BLaER1 treated with 17β-estradiol and CSF1 and Interleukin-3, amounts not matched to agents 10 nM and 100 nM (cell line): ENCODE data around the gene TENM3.

ENCODE experiments used
- H3K27ac ChIP-seq, 11 experiments: shearing (Covaris generic); formaldehyde crosslinking; 2 replicates each; pipeline ENCODE4 v1.8.1; 2022
- H3K27me3 ChIP-seq, 11 experiments: shearing (Covaris generic); formaldehyde crosslinking; 2 replicates each; pipeline ENCODE4 v1.8.1; 2022
- H3K36me3 ChIP-seq, 11 experiments: shearing (Covaris generic); formaldehyde crosslinking; 2 replicates each; pipeline ENCODE4 v1.8.1; 2022
- H3K4me1 ChIP-seq, 10 experiments: shearing (Covaris generic); formaldehyde crosslinking; 2 replicates each; pipeline ENCODE4 v1.8.1; 2022
- H3K4me2 ChIP-seq, 11 experiments: shearing (Covaris generic); formaldehyde crosslinking; 2 replicates each; pipeline ENCODE4 v1.8.1; 2022
- H3K4me3 ChIP-seq, 10 experiments: shearing (Covaris generic); formaldehyde crosslinking; 2 replicates each; pipeline ENCODE4 v1.8.1; 2022
- H3K9ac ChIP-seq, 11 experiments: shearing (Covaris generic); formaldehyde crosslinking; 2 replicates each; pipeline ENCODE4 v1.8.1; 2022
- H3K9me3 ChIP-seq, 11 experiments: shearing (Covaris generic); formaldehyde crosslinking; replicated peaks in 1 of 11; 2 replicates each; pipeline ENCODE4 v1.8.1; 2022
- H4K20me1 ChIP-seq, 11 experiments: shearing (Covaris generic); formaldehyde crosslinking; 2 replicates each; pipeline ENCODE4 v1.8.1; 2022
- Cebpa-rat ChIP-seq, 11 experiments: shearing (Covaris generic); IDR thresholded peaks; 2 replicates each; pipeline ENCODE4 v1.8.1; 2022

The TENM3 gene

DNA sequence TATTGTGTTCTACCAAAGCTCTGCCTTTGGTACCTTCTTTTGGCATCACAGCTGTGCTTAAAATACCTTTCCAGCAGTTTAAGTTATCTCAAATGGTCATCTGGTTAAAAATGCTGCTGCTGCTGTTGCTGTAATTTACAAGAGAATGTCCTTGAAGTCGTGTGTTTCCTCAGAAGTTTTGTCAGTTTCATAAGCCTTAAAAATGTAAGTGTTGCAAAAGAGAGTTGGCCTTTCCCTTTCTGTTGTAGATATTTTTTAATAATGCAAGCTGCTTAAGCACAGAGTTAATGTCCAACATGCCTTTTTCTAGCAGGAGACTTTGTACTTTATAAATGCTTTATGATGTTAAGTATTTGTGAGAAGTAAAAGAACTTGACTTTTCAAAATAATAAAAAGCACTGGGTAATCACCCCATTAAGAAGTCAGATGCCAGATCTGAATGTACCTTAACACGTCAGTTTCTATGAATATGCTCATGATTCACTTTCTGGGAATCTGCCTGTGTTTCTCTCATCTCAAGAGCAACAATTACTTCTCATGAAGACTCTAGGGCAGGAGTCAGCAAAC lies 35.3 kb upstream of the TENM3 start:
- Histone ChIP-seq H3K4me3 (no peak overlapping the region), H3K9me3 (peaks cover 0 to 8% (median 0%) of the 10 kb centered on the region in 11 experiments; a peak in 6 of 22 replicates), H3K27me3 (no peaks in the 10 kb centered on the region), H3K4me2 (no peak overlapping the region), H4K20me1 (peaks cover 0 to 25% (median 0%) of the 10 kb centered on the region in 11 experiments; a peak in 4 of 22 replicates), H3K27ac (no peak overlapping the region), H3K4me1 (0 out of 20 replicates have a peak, but pooled peaks cover 0 to 4% (median 0%) of the 10 kb centered on the region in 10 experiments), H3K9ac (no peak overlapping the region), H3K36me3 (peaks cover 0 to 2% (median 0%) of the 10 kb centered on the region in 11 experiments; a peak in 1 of 22 replicates)
- TF ChIP-seq Cebpa-rat (IDR thresholded peaks at IDR 0.05): no peak

DNA sequence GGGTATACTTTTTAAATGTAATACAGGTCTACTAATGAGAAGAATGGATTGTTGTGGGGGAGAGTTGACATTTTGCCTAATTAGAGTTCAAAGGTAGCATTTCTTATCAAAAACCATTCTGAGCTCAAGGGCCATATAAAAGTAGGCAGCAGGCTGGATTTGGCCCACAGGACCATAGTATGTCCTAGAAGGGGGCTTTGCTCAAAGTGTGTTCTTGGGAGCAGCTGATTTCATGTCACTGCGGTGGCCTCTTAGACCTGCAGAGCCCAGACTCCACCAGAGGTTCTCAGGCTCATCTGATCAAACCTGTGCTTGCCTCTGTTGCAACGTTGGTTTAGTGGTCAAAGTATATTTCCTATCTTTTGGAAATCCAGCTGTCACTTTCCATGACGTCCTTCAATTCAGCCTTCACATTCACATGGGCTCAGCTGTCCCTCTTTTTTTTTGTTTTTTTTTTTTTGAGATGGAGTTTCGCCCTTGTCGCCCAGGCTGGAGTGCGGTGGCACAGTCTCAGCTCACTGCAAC lies 34.6 kb upstream of the TENM3 start:
- peaks cover 0 to 2% (median 0%) of the 10 kb centered on the region in 11 experiments; a peak in 1 of 22 replicates for H3K36me3 ChIP-seq
- no peak for TF ChIP-seq Cebpa-rat (IDR thresholded peaks at IDR 0.05)
- H3K27me3 ChIP-seq: no peaks in the 10 kb centered on the region
- no peak overlapping the region for H3K9ac ChIP-seq
- peaks cover 0 to 25% (median 0%) of the 10 kb centered on the region in 11 experiments; a peak in 4 of 22 replicates for H4K20me1 ChIP-seq
- peaks cover 0 to 3% (median 0%) of the 10 kb centered on the region in 11 experiments; a peak in 6 of 22 replicates for H3K9me3 ChIP-seq
- no peak overlapping the region for H3K4me3 ChIP-seq
- H3K4me2 ChIP-seq: no peak overlapping the region
- H3K4me1 ChIP-seq: 0 out of 20 replicates have a peak, but pooled peaks cover 0 to 4% (median 0%) of the 10 kb centered on the region in 10 experiments
- no peak overlapping the region for H3K27ac ChIP-seq

DNA sequence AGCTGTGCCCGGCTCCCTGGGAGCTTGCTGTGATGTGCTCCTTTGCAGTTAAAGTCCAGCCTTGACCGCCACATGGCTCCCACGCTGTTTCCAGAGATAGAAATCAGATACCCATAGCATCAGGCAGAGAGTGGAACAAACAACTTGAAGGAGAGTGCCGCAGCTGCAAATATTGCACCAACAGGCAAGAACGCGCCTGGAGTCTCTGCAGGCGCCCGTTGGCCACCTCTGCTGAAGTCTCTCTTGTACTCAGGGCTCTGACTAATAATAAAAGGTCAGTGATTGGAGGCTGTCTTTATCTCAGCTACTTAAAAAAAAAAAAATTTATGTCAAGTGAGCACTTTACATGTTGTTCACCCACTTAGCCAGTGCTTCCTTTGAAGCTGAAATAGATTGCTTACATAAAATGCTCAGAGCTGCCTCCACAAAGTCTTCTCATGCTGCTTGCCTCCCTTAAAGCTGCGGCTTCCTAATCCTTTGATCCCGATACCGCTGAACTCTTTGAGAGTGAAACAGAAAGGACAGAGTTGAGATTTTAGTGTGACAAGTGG lies 30.9 kb upstream of the TENM3 start:
- Histone ChIP-seq H3K27me3 (no peaks in the 10 kb centered on the region), H3K9ac (no peak overlapping the region), H3K36me3 (peaks cover 0 to 2% (median 0%) of the 10 kb centered on the region in 11 experiments; a peak in 1 of 22 replicates), H3K9me3 (no peaks in the 10 kb centered on the region), H3K4me2 (no peak overlapping the region), H3K4me1 (no peaks in the 10 kb centered on the region), H3K27ac (no peak overlapping the region), H3K4me3 (no peak overlapping the region), H4K20me1 (peaks cover 0 to 24% (median 0%) of the 10 kb centered on the region in 11 experiments; a peak in 3 of 22 replicates)
- TF ChIP-seq Cebpa-rat (IDR thresholded peaks at IDR 0.05): no peak

DNA sequence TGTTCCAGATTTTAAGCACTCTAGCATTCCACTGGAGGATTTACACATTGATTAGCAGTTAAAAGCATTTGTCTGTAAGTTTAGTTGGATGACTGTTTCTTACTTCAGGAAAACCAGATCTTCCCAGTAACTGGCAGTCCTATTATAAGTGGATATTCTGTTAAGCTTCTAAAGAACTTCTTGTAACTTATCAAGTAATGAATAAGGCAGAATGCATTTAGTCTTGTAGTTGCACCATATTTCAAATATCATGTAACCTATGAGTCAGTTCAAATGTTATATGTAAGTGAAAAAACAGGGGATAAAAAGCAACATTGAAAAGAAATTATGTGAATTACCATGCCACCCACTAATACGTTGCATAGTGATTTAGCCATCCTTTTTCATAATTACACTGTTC lies 30.2 kb upstream of the TENM3 start:
- H3K4me1 ChIP-seq: no peaks in the 10 kb centered on the region
- H3K27me3 ChIP-seq: no peaks in the 10 kb centered on the region
- H3K4me2 ChIP-seq: no peak overlapping the region
- H3K9me3 ChIP-seq: no peaks in the 10 kb centered on the region
- H3K27ac ChIP-seq: no peak overlapping the region
- no peak overlapping the region for H3K4me3 ChIP-seq
- TF ChIP-seq Cebpa-rat (IDR thresholded peaks at IDR 0.05): no peak
- no peak overlapping the region for H3K9ac ChIP-seq
- peaks cover 0 to 2% (median 0%) of the 10 kb centered on the region in 11 experiments; a peak in 1 of 22 replicates for H3K36me3 ChIP-seq
- peaks cover 0 to 23% (median 0%) of the 10 kb centered on the region in 11 experiments; a peak in 3 of 22 replicates for H4K20me1 ChIP-seq

DNA sequence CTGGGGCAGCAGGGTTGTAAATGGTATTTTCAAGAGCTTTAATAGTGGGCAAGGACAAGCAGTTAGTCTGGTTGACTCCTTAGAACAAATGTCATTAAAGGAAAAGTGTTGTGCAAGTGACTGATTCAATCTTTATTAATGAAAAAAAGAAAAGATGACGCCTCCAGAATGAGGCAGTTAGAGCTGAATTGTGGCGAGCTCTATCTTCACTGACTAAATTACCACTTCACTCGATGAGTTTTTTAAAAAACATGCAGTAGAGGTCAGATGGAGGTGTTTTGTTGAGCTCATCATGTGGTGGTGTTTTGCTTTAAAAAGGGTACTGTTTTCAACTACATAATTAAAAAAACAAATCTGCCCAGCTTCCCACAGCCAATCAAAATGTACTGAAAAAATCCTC lies 28.1 kb upstream of the TENM3 start:
- Histone ChIP-seq H3K4me1 (no peaks in the 10 kb centered on the region), H3K4me2 (no peak overlapping the region), H3K36me3 (peaks cover 0 to 2% (median 0%) of the 10 kb centered on the region in 11 experiments; a peak in 1 of 22 replicates), H4K20me1 (peaks cover 0 to 8% (median 0%) of the 10 kb centered on the region in 11 experiments; a peak in 3 of 22 replicates), H3K9me3 (no peaks in the 10 kb centered on the region; a peak in 1 of 22 replicates), H3K27me3 (no peaks in the 10 kb centered on the region), H3K9ac (no peak overlapping the region), H3K4me3 (no peak overlapping the region), H3K27ac (no peak overlapping the region)
- no peak for TF ChIP-seq Cebpa-rat (IDR thresholded peaks at IDR 0.05)

DNA sequence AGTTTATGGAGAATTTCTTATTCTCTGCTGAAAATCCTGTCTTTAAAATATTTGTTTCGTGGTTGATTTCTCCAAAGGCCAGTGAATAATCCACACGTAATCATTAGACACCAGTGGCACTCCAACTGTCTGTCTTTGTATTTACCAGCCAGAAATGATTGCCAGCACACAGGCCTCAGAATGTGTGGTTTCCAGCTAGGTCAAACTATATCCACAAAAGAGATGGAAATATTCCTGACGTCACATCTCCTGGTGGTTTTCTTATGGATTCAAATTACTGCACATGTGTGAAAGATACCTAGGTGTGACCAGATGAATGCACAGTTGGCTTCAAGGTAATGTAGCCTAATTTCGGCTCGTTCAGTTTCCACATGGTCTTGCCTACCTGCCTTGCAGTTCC lies 27.2 kb upstream of the TENM3 start:
- no peak overlapping the region for H3K4me3 ChIP-seq
- H3K9me3 ChIP-seq: no peaks in the 10 kb centered on the region; a peak in 1 of 22 replicates
- TF ChIP-seq Cebpa-rat (IDR thresholded peaks at IDR 0.05): no peak
- H3K27me3 ChIP-seq: no peaks in the 10 kb centered on the region
- H3K4me1 ChIP-seq: no peaks in the 10 kb centered on the region
- H3K9ac ChIP-seq: no peak overlapping the region
- no peak overlapping the region for H3K27ac ChIP-seq
- no peak overlapping the region for H3K4me2 ChIP-seq
- peaks cover 0 to 8% (median 0%) of the 10 kb centered on the region in 11 experiments; a peak in 2 of 22 replicates for H4K20me1 ChIP-seq
- no peaks in the 10 kb centered on the region; a peak in 1 of 22 replicates for H3K36me3 ChIP-seq

DNA sequence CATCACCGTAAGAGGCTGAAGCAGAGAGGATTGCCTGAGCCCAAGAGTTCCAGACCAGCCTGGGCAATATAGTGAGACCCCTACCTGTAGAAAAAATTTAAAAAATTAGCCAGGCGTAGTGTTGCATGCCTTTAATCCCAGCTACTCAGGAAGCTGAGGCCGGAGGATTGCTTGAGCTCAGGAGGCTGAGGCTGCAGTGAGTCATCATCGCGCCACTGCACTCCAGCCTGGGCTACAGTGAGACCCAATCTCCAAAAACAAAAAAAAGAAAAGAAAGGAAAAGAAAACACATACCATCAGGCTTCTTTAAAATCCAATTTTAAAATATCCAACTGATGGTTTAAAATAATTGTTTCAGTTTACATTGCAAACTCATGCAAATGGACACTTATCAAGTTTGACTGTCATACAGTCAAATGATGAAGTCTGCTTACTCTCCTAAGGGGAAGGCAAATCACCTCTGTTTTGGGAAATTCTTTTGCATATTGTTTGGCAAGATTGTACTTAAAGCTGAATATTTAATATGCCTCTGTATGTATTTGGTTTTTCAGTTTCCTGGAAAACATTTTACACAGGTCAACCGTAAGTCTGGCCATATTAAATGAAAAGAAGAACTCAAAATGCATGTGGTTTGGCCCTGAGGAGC lies 23.7 kb upstream of the TENM3 start:
- Histone ChIP-seq H3K9me3 (no peaks in the 10 kb centered on the region; a peak in 1 of 22 replicates), H3K4me3 (no peak overlapping the region), H3K9ac (no peak overlapping the region), H3K27me3 (no peaks in the 10 kb centered on the region), H4K20me1 (peaks cover 0 to 8% (median 0%) of the 10 kb centered on the region in 11 experiments; a peak in 2 of 22 replicates), H3K27ac (no peak overlapping the region), H3K36me3 (no peaks in the 10 kb centered on the region), H3K4me1 (no peaks in the 10 kb centered on the region), H3K4me2 (no peak overlapping the region)
- no peak for TF ChIP-seq Cebpa-rat (IDR thresholded peaks at IDR 0.05)

DNA sequence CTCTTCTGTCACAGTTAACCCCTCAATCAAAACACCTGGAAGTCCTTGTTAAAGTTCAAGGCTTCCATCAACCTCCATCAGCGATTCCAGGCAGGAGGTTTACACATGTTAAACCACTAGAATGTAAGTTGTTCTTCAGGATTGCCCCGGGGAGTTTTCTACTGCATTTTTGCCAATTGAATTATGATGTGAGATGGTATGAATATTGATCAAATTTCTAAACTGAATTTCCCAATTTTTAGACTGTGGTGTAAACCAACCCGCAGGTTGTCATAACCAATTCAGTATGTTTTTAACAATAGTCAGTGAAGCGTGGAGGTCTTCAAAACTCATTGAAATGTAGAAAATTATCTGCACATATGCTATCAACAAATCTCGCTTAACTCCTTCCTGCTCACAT lies 21.2 kb upstream of the TENM3 start:
- no peak overlapping the region for H3K9ac ChIP-seq
- H3K9me3 ChIP-seq: no peaks in the 10 kb centered on the region; a peak in 2 of 22 replicates
- H3K36me3 ChIP-seq: no peaks in the 10 kb centered on the region
- no peak overlapping the region for H3K27ac ChIP-seq
- no peaks in the 10 kb centered on the region for H3K4me1 ChIP-seq
- no peaks in the 10 kb centered on the region for H3K27me3 ChIP-seq
- no peak for TF ChIP-seq Cebpa-rat (IDR thresholded peaks at IDR 0.05)
- no peak overlapping the region for H3K4me3 ChIP-seq
- H4K20me1 ChIP-seq: no peaks in the 10 kb centered on the region; a peak in 1 of 22 replicates
- no peak overlapping the region for H3K4me2 ChIP-seq

DNA sequence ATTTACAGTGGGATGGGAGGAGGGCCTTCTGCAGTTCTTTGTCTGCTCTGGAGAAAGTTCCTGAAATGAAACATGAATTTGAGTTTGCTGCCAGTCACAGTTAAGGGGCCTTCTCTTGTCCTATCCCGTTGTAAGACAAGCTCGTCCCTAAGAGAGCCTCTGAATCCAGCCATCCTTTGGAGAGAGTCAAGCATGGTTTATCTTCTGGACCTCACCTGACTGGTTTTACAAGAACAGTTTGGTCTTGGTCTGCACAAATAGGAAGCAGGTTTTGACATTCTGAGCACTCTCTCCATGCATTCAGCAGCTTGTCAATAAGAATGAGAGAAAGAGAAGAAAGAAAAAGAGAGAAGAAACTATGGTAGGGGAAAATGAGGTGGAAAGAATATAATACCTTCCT lies 20.4 kb upstream of the TENM3 start:
- no peaks in the 10 kb centered on the region; a peak in 2 of 22 replicates for H3K9me3 ChIP-seq
- no peaks in the 10 kb centered on the region for H3K4me1 ChIP-seq
- no peaks in the 10 kb centered on the region for H3K27me3 ChIP-seq
- TF ChIP-seq Cebpa-rat (IDR thresholded peaks at IDR 0.05): no peak
- H3K4me3 ChIP-seq: no peak overlapping the region
- no peak overlapping the region for H3K27ac ChIP-seq
- H3K4me2 ChIP-seq: no peak overlapping the region
- no peaks in the 10 kb centered on the region; a peak in 1 of 22 replicates for H4K20me1 ChIP-seq
- no peaks in the 10 kb centered on the region for H3K36me3 ChIP-seq
- H3K9ac ChIP-seq: no peak overlapping the region
